GM18951 (cell line): ENCODE results near the gene AK5.
"Not testable (repeated sequence)": the region's sequence is repeated elsewhere in the genome, so short reads cannot be mapped to it uniquely, and the experiment has no call there.

Experiments
- POLR2A ChIP-seq: IDR thresholded peaks from 4 replicates; pipeline ENCODE4 v1.6.1; 2011; ENCODE audit warnings: mild to moderate bottlenecking; ENCODE audit not compliant: insufficient read length, insufficient read depth; ENCODE audit errors: extremely low read depth
- in situ Hi-C: fragments of 300-500 bp; cut with MboI; formaldehyde crosslinking; loops from one replicate; pipeline ENCODE4 v1.12.0; 2022; ENCODE audit warnings: low sequenced_read_pairs, mixed read lengths, inconsistent platforms; ENCODE audit not compliant: unreplicated experiment

Gene AK5

GRCh38 chr1:77308889-77309621, 27.2 kb downstream of the AK5 start:
- in situ Hi-C loops = no loop called here
- TF ChIP-seq POLR2A = no peak

- in situ Hi-C loops = no loop called here
- no peak for TF ChIP-seq POLR2A
These were observed 29.1 kb downstream of the AK5 start for GRCh38 chr1:77310924-77311323.

- in situ Hi-C loops = not testable (repeated sequence)
These were observed 30.5 kb downstream of the AK5 start for GRCh38 chr1:77312364-77312763.

DNA sequence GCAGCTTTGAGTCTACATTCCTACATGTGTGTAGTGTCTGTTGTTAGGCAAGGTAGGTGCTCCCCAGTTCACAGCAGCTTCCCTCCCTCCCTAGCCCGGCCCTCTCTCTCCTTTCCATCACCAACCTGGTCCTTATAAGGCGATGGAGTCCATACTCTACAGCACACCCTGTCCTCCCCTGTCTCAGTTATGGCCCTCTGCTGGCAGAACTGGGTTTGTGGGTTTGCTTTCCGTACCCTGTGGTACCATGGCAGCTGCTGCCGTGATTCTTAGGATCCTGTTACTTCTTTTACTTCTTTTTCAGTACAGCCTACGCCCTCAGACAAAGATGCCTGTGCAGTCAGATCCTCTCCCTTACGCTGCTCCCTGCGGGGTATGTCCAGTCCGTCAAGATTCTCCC, 31.7 kb downstream of the AK5 start:
- in situ Hi-C loops = no loop called here
- no peak for TF ChIP-seq POLR2A

DNA sequence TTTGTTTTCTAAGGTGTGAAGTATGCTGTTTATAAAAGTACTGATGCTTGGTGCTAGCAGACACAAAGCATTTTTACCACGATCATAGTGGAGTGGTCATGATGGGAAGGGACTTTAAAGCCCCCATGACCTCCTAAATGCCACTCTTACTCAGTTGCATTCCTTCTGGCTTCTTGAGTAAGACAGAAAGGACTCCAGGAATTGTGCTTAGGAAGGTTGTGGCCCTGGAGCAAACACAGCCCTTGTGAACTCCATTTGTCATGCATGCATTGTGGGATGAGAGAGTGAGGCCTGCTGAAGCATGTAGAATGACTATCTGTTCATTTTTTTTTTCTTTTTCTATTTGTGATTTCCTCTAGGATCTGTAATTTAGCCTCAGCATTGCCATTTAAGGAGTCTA, 34.2 kb downstream of the AK5 start:
- no peak for TF ChIP-seq POLR2A
- in situ Hi-C loops = no loop called here

GRCh38 chr1:77316966-77317365, 35.1 kb downstream of the AK5 start:
- TF ChIP-seq POLR2A = no peak
- in situ Hi-C loops = no loop called here

GRCh38 chr1:77319036-77319705, 37.4 kb downstream of the AK5 start:
- in situ Hi-C loops = no loop called here

GRCh38 chr1:77322061-77322900, 40.5 kb downstream of the AK5 start:
- in situ Hi-C loops = no loop called here

More at GRCh38 chr1:77319036-77319705, 37.4 kb downstream of the AK5 start:
- no peak for TF ChIP-seq POLR2A

GRCh38 chr1:77333501-77333900, 51.7 kb downstream of the AK5 start:
- TF ChIP-seq POLR2A = no peak
- in situ Hi-C loops = no loop called here

More at GRCh38 chr1:77322061-77322900, 40.5 kb downstream of the AK5 start:
- no peak for TF ChIP-seq POLR2A

- in situ Hi-C loops = no loop called here
- TF ChIP-seq POLR2A = no peak
These were observed 54.9 kb downstream of the AK5 start for GRCh38 chr1:77336729-77337128.

GRCh38 chr1:77339326-77339725, 57.5 kb downstream of the AK5 start:
- TF ChIP-seq POLR2A = no peak
- in situ Hi-C loops = no loop called here

GRCh38 chr1:77341195-77341594, 59.4 kb downstream of the AK5 start:
- no peak for TF ChIP-seq POLR2A
- in situ Hi-C loops = no loop called here

DNA sequence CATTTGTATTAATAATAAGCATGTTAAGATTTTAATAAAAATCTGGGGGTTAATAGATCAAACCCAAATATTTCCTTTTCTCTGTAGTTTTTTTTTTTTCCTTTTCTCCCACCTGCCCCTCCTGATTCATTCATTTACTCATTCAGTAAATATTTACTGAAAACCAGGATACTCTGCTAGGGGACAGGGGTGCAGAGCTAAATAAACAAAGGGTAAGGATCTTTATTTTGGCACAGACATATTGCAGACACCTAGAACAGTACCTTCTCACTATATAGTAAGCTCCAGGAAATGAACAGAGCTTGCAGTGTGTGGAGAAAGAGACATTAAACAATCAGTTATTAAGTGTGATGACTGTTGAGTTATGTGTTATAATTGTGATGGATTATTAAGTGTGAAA, 60.9 kb downstream of the AK5 start:
- no peak for TF ChIP-seq POLR2A
- in situ Hi-C loops = no loop called here
